ENCODE results near the gene ESPN.

ESPN gene

DNA sequence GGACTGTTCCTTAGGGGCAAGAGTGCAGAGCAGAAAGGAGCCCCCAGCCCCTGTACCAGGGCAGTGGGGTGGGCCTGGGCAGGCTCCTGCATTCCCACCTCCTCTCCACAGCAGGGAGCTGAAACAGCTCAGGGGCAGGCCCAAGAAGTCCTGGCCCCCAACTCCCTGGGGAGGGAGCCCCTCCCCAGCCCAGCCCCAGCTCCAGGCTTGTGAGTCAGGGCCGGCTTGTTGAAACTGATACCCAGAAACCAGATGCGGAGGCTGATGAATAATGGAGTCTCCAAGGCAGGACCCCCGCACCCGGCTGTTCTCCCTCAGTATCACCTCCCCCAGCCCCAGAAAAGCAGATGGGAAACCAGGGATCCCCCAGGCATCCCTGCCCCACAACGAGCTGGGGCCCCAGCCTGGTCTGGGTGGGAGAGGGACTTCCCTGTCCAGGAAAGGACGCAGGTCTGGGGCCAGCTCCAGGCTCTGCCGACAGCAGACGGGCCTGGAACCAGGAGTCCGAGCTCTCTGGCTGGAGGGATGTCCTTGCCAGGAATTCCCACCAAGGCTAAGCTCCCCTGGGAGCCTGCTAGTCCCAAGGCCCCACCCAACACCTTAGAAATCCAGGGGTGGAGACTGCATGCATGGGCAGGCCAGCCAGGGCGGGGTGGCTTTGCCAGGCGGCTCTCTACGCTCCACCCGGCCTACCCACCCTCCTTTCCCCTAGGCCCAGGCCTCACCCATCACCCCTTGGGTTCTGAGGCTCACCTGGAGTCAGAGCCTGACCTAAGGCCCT, 64.2 kb downstream of the ESPN start (continued):
- TF ChIP-seq ELK4 (IDR thresholded peaks at IDR 0.05; ENCODE audit: borderline replicate concordance, low read depth, low read length): no peak
- no peak for TF ChIP-seq ZNF792 (tag by site-specific recombination; IDR thresholded peaks at IDR 0.05)
- no peak for TF ChIP-seq ZNF37A (tag by site-specific recombination; IDR thresholded peaks at IDR 0.05)
- no peak for TF ChIP-seq ZNF211 (tag by site-specific recombination; IDR thresholded peaks at IDR 0.05; ENCODE audit: low read depth)
- peak; percentile 98 for TF ChIP-seq KLF1 (tag by site-specific recombination; IDR thresholded peaks at IDR 0.05)
- no peak for TF ChIP-seq ZNF629 (tag by site-specific recombination; IDR thresholded peaks at IDR 0.05)
- TF ChIP-seq ZNF521 (tag by site-specific recombination; IDR thresholded peaks at IDR 0.05): no peak
- TF ChIP-seq TCF7L2 (IDR thresholded peaks at IDR 0.05; ENCODE audit: borderline replicate concordance, low read depth, low read length): no peak
- TF ChIP-seq HOXC10 (CRISPR knock-in tag; IDR thresholded peaks at IDR 0.05): no peak
- no peak for TF ChIP-seq ZNF350 (tag by site-specific recombination; IDR thresholded peaks at IDR 0.05)
- TF ChIP-seq ZNF394 (tag by site-specific recombination; IDR thresholded peaks at IDR 0.05; ENCODE audit: borderline replicate concordance): no peak
- no peak for TF ChIP-seq ZFP37 (tag by site-specific recombination; IDR thresholded peaks at IDR 0.05)
- TF ChIP-seq ZNF701 (tag by site-specific recombination; IDR thresholded peaks at IDR 0.05): no peak
- TF ChIP-seq, protein P1, sequence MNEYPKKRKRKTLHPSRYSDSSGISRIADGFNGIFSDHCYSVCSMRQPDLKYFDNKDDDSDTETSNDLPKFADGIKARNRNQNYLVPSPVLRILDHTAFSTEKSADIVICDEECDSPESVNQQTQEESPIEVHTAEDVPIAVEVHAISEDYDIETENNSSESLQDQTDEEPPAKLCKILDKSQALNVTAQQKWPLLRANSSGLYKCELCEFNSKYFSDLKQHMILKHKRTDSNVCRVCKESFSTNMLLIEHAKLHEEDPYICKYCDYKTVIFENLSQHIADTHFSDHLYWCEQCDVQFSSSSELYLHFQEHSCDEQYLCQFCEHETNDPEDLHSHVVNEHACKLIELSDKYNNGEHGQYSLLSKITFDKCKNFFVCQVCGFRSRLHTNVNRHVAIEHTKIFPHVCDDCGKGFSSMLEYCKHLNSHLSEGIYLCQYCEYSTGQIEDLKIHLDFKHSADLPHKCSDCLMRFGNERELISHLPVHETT (tag by site-specific recombination; IDR thresholded peaks at IDR 0.05): no peak
- TF ChIP-seq BCL11A (tag by site-specific recombination; IDR thresholded peaks at IDR 0.05; ENCODE audit: low read depth): no peak
- no peak for TF ChIP-seq ZBTB1 (tag by site-specific recombination; IDR thresholded peaks at IDR 0.05)
- TF ChIP-seq, protein P2, sequence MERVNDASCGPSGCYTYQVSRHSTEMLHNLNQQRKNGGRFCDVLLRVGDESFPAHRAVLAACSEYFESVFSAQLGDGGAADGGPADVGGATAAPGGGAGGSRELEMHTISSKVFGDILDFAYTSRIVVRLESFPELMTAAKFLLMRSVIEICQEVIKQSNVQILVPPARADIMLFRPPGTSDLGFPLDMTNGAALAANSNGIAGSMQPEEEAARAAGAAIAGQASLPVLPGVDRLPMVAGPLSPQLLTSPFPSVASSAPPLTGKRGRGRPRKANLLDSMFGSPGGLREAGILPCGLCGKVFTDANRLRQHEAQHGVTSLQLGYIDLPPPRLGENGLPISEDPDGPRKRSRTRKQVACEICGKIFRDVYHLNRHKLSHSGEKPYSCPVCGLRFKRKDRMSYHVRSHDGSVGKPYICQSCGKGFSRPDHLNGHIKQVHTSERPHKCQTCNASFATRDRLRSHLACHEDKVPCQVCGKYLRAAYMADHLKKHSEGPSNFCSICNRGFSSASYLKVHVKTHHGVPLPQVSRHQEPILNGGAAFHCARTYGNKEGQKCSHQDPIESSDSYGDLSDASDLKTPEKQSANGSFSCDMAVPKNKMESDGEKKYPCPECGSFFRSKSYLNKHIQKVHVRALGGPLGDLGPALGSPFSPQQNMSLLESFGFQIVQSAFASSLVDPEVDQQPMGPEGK (tag by site-specific recombination; IDR thresholded peaks at IDR 0.05): peak; percentile 62

- CTCF ChIA-PET: interaction anchor here (0.6 to 3.6 kb wide), 16 partner anchors 9 to 307 kb away, joined by 3 to 40 read pairs (median 5); no protein-coding TSS in a partner anchor
- TF ChIP-seq ZNF433 (tag by site-specific recombination; IDR thresholded peaks at IDR 0.05; ENCODE audit: low read depth): no peak
- POLR2A ChIA-PET: interaction anchor here (2.0 kb wide), 1 partner anchor 15 kb away, joined by 4 read pairs; no protein-coding TSS in a partner anchor
- no peaks in the 10 kb centered on the region for H3K4me1 ChIP-seq (ENCODE audit: control insufficient read depth, insufficient read depth, low read length)
- H3K27ac ChIP-seq (ENCODE audit: extremely low read depth, low read depth, low read length): no peak overlapping the region
- H3K9me3 ChIP-seq (ENCODE audit: control insufficient read depth, insufficient read depth, low read depth, low read length): no peaks in the 10 kb centered on the region
- no peak overlapping the region for H3K4me3 ChIP-seq (ENCODE audit: low read depth, low read length)
- no peaks in the 10 kb centered on the region for H3K36me3 ChIP-seq (ENCODE audit: control insufficient read depth in 2 of 2, insufficient read depth in 1 of 2, low read length in 2 of 2)
Measured at GRCh38 chr1:6489383-6489765, 64.8 kb downstream of the ESPN start.

DNA sequence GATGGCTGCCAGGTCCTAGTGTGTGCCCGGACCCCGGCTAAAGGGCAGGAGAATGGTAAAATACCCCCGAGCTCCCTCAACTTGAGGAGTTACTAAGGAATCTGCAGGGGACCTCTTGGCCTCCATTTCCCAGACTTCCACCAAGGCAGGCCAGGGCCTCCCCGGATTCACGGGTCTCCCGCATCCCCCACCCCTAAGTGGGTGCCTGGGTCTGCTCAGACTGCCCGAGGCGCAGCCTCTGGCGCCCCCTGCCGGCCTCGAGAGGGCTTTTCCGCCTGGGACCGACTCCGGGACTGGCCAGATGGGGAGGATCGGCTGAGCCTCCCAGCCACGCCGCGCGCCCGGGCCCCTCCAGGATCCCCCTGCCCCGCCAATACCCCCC, 65.2 kb downstream of the ESPN start:
- POLR2A ChIA-PET: interaction anchor here (2.0 kb wide), 1 partner anchor 15 kb away, joined by 4 read pairs; no protein-coding TSS in a partner anchor
- H3K9me3 ChIP-seq (ENCODE audit: control insufficient read depth, insufficient read depth, low read depth, low read length): no peaks in the 10 kb centered on the region
- CTCF ChIA-PET: interaction anchor here (0.6 to 3.6 kb wide), 23 partner anchors 9 to 439 kb away, joined by 3 to 40 read pairs (median 5); partner anchors contain the start of gene TAS1R1
- H3K4me3 ChIP-seq (ENCODE audit: low read depth, low read length): peak overlapping the region; percentile 72
- peaks cover 0 to 3% of the 10 kb centered on the region in 2 experiments; a peak in 1 of 3 replicates for H3K36me3 ChIP-seq (ENCODE audit: control insufficient read depth in 2 of 2, insufficient read depth in 1 of 2, low read length in 2 of 2)
- H3K27ac ChIP-seq (ENCODE audit: extremely low read depth, low read depth, low read length): peak overlapping the region; percentile 67; the same call in 1 of the 2 replicates
- H3K4me1 ChIP-seq (ENCODE audit: control insufficient read depth, insufficient read depth, low read length): no peaks in the 10 kb centered on the region
- TF ChIP-seq, protein P2 (tag by site-specific recombination; IDR thresholded peaks at IDR 0.05): no peak; the same call in 1 of the 2 replicates
- TF ChIP-seq ZSCAN30 (tag by site-specific recombination; IDR thresholded peaks at IDR 0.05): peak; percentile 64; the same call in 1 of the 2 replicates
- peak; percentile 46; the same call in 1 of the 2 replicates for TF ChIP-seq ZNF561 (tag by site-specific recombination; IDR thresholded peaks at IDR 0.05; ENCODE audit: borderline replicate concordance)
- 0 out of 2 replicates have a peak, but pooled peaks have one; percentile 15 for TF ChIP-seq ZBTB7A (tag by site-specific recombination; IDR thresholded peaks at IDR 0.05; ENCODE audit: low read depth)
- TF ChIP-seq GLIS1 (tag by site-specific recombination; IDR thresholded peaks at IDR 0.05): peak; percentile 19
- TF ChIP-seq MYNN (tag by site-specific recombination; IDR thresholded peaks at IDR 0.05; ENCODE audit: borderline replicate concordance): no peak
- TF ChIP-seq ZNF791 (tag by site-specific recombination; IDR thresholded peaks at IDR 0.05): no peak
